IMR-90 (cell line): ENCODE results near the gene PIAS2. TPM values are rescaled to one million over a fixed set of nuclear protein-coding genes. Genes with fewer than 3 reads are reported as not detected.

Experiments
- ATAC-seq: fragments of 200-7000 bp; cut with Tn5 transposase; 2 replicates; pipeline ENCODE4 v1.9.1; 2020; ENCODE audit warnings: low read depth, mild to moderate bottlenecking, moderate library complexity
- BruUV-seq: library from RNA; stranded (reverse); fragments of 400-500 nt; replicated peaks from 2 replicates; lab custom pipeline; 2021; lab: Mats Ljungman, UMichigan
- CTCF ChIA-PET: fragments of 300-600 bp; formaldehyde crosslinking; extraction: SDS; loops from one replicate; lab custom pipeline; 2021; ENCODE audit warnings: antibody characterized with exemption; lab: Yijun Ruan, JAX
- POLR2A ChIA-PET: fragments of 300-600 bp; sonication (Branson Sonifier 250); formaldehyde crosslinking; loops from one replicate; lab custom pipeline; 2022; ENCODE audit warnings: antibody characterized with exemption; ENCODE audit not compliant: unreplicated experiment; lab: Charles Lee
- DNase-seq: peaks from one replicate; pipeline ENCODE4 v3.0.0; 2013
- H2AFZ ChIP-seq: replicated peaks from 2 replicates; pipeline ENCODE3; 2013; ENCODE audit warnings: low read length, mild to moderate bottlenecking; ENCODE audit not compliant: poor library complexity
- H2AK5ac ChIP-seq: 2 replicates; pipeline ENCODE4 v1.6.1; 2013; ENCODE audit warnings: low read depth, low read length, inconsistent platforms
- H2AK9ac ChIP-seq: replicated peaks from 2 replicates; pipeline ENCODE3; 2013; ENCODE audit warnings: mild to moderate bottlenecking, low read depth, low read length, moderate library complexity; ENCODE audit not compliant: poor library complexity
- H2BK120ac ChIP-seq: 2 replicates; pipeline ENCODE4 v1.6.1; 2013; ENCODE audit warnings: low read depth, low read length, inconsistent platforms
- H2BK15ac ChIP-seq: 3 replicates; pipeline ENCODE4 v1.6.1; 2013; ENCODE audit warnings: low read depth, low read length, inconsistent platforms
- H2BK20ac ChIP-seq: 2 replicates; pipeline ENCODE4 v1.6.1; 2013; ENCODE audit warnings: low read depth, mild to moderate bottlenecking, inconsistent platforms, low read length, moderate library complexity
- H2BK5ac ChIP-seq: 2 replicates; pipeline ENCODE4 v1.6.1; 2013; ENCODE audit warnings: mild to moderate bottlenecking, low read depth, low read length, inconsistent platforms; ENCODE audit not compliant: poor library complexity, severe bottlenecking
- H3K14ac ChIP-seq: replicated peaks from 2 replicates; pipeline ENCODE4 v1.6.1; 2013; ENCODE audit warnings: low read depth, low read length, inconsistent platforms
- H3K18ac ChIP-seq: 2 replicates; pipeline ENCODE4 v1.6.1; 2013; ENCODE audit warnings: low read depth, low read length, control low read depth
- H3K23ac ChIP-seq: 2 replicates; pipeline ENCODE4 v1.6.1; 2013; ENCODE audit warnings: low read depth, low read length, inconsistent platforms
- H3K27ac ChIP-seq: 2 replicates; pipeline ENCODE4 v1.5.1; 2013; ENCODE audit warnings: mild to moderate bottlenecking, control low read depth, low read length; ENCODE audit not compliant: insufficient read depth
- H3K27me3 ChIP-seq: 2 replicates; pipeline ENCODE4 v1.6.1; 2013; ENCODE audit warnings: low read length; ENCODE audit not compliant: control insufficient read depth, insufficient read depth
- H3K36me3 ChIP-seq: 2 replicates; pipeline ENCODE4 v1.6.1; 2013; ENCODE audit warnings: low read length, mixed read lengths; ENCODE audit not compliant: control insufficient read depth, insufficient read depth
- H3K4ac ChIP-seq: 2 replicates; pipeline ENCODE4 v1.6.1; 2013; ENCODE audit warnings: low read depth, low read length, inconsistent platforms
- H3K4me1 ChIP-seq: 2 replicates; pipeline ENCODE4 v1.6.1; 2013; ENCODE audit warnings: low read length, mixed read lengths; ENCODE audit not compliant: control insufficient read depth, insufficient read depth
- H3K4me2 ChIP-seq: 2 replicates; pipeline ENCODE4 v1.6.1; 2013; ENCODE audit warnings: low read depth, mild to moderate bottlenecking, control low read depth, low read length, moderate library complexity
- H3K4me3 ChIP-seq: 2 replicates; pipeline ENCODE4 v1.5.1; 2013; ENCODE audit warnings: low read depth, mild to moderate bottlenecking, control low read depth, low read length, moderate library complexity; ENCODE audit not compliant: insufficient read depth
- H3K56ac ChIP-seq: 2 replicates; pipeline ENCODE4 v1.6.1; 2013; ENCODE audit warnings: low read length, inconsistent platforms; ENCODE audit not compliant: insufficient read depth; ENCODE audit errors: extremely low read depth
- H3K79me1 ChIP-seq, 2 experiments: 2 replicates each; pipeline ENCODE4 v1.6.1; 2013; ENCODE audit warnings: low read length in 2 of 2, inconsistent platforms in 1 of 2, low read depth in 1 of 2
- H3K9ac ChIP-seq: 2 replicates; pipeline ENCODE4 v1.6.1; 2013; ENCODE audit warnings: low read depth, low read length, control low read depth
- H3K9me1 ChIP-seq: 2 replicates; pipeline ENCODE4 v1.6.1; 2013; ENCODE audit warnings: low read length, inconsistent platforms; ENCODE audit not compliant: insufficient read depth
- H3K9me3 ChIP-seq: 2 replicates; pipeline ENCODE4 v1.6.1; 2013; ENCODE audit warnings: low read length; ENCODE audit not compliant: control insufficient read depth, insufficient read depth
- H4K20me1 ChIP-seq: 2 replicates; pipeline ENCODE4 v1.6.1; 2013; ENCODE audit warnings: low read length, inconsistent platforms; ENCODE audit not compliant: insufficient read depth
- H4K5ac ChIP-seq: 2 replicates; pipeline ENCODE4 v1.6.1; 2013; ENCODE audit warnings: mild to moderate bottlenecking, low read depth, low read length, control low read depth
- H4K8ac ChIP-seq, 2 experiments: 2 replicates each; pipeline ENCODE4 v1.6.1; 2013; ENCODE audit warnings: low read depth in 2 of 2, low read length in 2 of 2, control low read depth in 1 of 2, inconsistent platforms in 1 of 2
- H4K91ac ChIP-seq: 2 replicates; pipeline ENCODE4 v1.6.1; 2013; ENCODE audit warnings: low read depth, low read length, inconsistent platforms; ENCODE audit not compliant: insufficient read depth
- BHLHE40 ChIP-seq: fragments of 150-350 bp; IDR thresholded peaks from 2 replicates; pipeline ENCODE4 v1.6.1; 2016; ENCODE audit warnings: mild to moderate bottlenecking, low read depth, low read length
- CEBPB ChIP-seq: IDR thresholded peaks from 2 replicates; pipeline ENCODE4 v1.6.1; 2012; ENCODE audit warnings: low read depth, low read length, improper control_type of control experiment
- CHD1 ChIP-seq: IDR thresholded peaks from 2 replicates; pipeline ENCODE4 v1.6.1; 2012; ENCODE audit warnings: low read depth, low read length, improper control_type of control experiment
- FOS ChIP-seq: fragments of 150-350 bp; IDR thresholded peaks from 2 replicates; pipeline ENCODE4 v1.6.1; 2016; ENCODE audit warnings: low read depth, low read length
- MAFK ChIP-seq: IDR thresholded peaks from 2 replicates; pipeline ENCODE4 v1.6.1; 2012; ENCODE audit warnings: low read depth, low read length, improper control_type of control experiment
- MAZ ChIP-seq: IDR thresholded peaks from 2 replicates; pipeline ENCODE4 v1.6.1; 2012; ENCODE audit warnings: low read depth, mild to moderate bottlenecking, low read length, improper control_type of control experiment, moderate library complexity, borderline replicate concordance
- MXI1 ChIP-seq: IDR thresholded peaks from 2 replicates; pipeline ENCODE4 v1.6.1; 2012; ENCODE audit warnings: low read depth, mild to moderate bottlenecking, low read length, moderate library complexity, borderline replicate concordance
- NFE2L2 ChIP-seq: fragments of 150-350 bp; IDR thresholded peaks from 2 replicates; pipeline ENCODE4 v1.6.1; 2016; ENCODE audit warnings: low read depth, mild to moderate bottlenecking, low read length
- POLR2A ChIP-seq: IDR thresholded peaks from 2 replicates; pipeline ENCODE4 v1.6.1; 2012; ENCODE audit warnings: mild to moderate bottlenecking, low read depth, low read length
- RAD21 ChIP-seq: IDR thresholded peaks from 2 replicates; pipeline ENCODE4 v1.6.1; 2012; ENCODE audit warnings: low read length, improper control_type of control experiment
- RCOR1 ChIP-seq: IDR thresholded peaks from 2 replicates; pipeline ENCODE4 v1.6.1; 2012; ENCODE audit warnings: mild to moderate bottlenecking, low read length, improper control_type of control experiment; ENCODE audit not compliant: insufficient replicate concordance
- RFX5 ChIP-seq: IDR thresholded peaks from 2 replicates; pipeline ENCODE4 v1.8.0; 2012; ENCODE audit warnings: low read depth, mild to moderate bottlenecking, low read length, moderate library complexity
- SMC3 ChIP-seq: fragments of 150-350 bp; IDR thresholded peaks from 2 replicates; pipeline ENCODE4 v1.6.1; 2016; ENCODE audit warnings: low read depth, mild to moderate bottlenecking, antibody characterized with exemption, low read length, moderate library complexity
- WGBS, 2 experiments: methylation state at CpG; one replicate each; pipeline versions ENCODE4 v1.1.5 to v1.1.7; 2013; ENCODE audit warnings: missing lambda C conversion rate in 2 of 2; ENCODE audit not compliant: insufficient read length in 1 of 2; ENCODE audit errors: extremely low coverage in 2 of 2; 5-methylcytosine and 5-hydroxymethylcytosine counted together
- dilution Hi-C: fragments of 300-500 bp; cut with HindIII; formaldehyde crosslinking; loops from one replicate; pipeline ENCODE4 v1.14.3; 2018; ENCODE audit warnings: low sequenced_read_pairs; ENCODE audit not compliant: unreplicated experiment
- in situ Hi-C: fragments of 300-500 bp; cut with MboI; formaldehyde crosslinking; loops from 3 replicates; pipeline ENCODE4 v1.14.3; 2019; ENCODE audit warnings: low sequenced_read_pairs, inconsistent platforms, mixed read lengths
- intact Hi-C: fragments of 100-400 bp; cut with micrococcal nuclease; formaldehyde crosslinking; loops from 2 replicates; pipeline ENCODE4 v1.10.0; 2022
- polyA plus RNA-seq, 3 experiments: library from polyadenylated mRNA; depleted of rRNA; stranded (reverse); fragments of >200 nt; gene quantifications; 2 replicates each; pipeline ENCODE4 v1.2.3, GENCODE V29; 2012; ENCODE audit warnings: low replicate concordance in 1 of 3
- total RNA-seq: library from RNA; depleted of rRNA; stranded (reverse); fragments of >200 nt; gene quantifications from 2 replicates; pipeline ENCODE4 v1.2.3, GENCODE V29; 2012
- TF ChIP-seq, protein P1 (sequence below): fragments of 150-350 bp; IDR thresholded peaks from 2 replicates; pipeline ENCODE4 v1.6.1; 2016; ENCODE audit warnings: low read depth, mild to moderate bottlenecking, low read length, moderate library complexity, borderline replicate concordance
- TF ChIP-seq, protein P2 (sequence below): conservative IDR thresholded peaks from 2 replicates; pipeline ENCODE4 v1.5.1; 2012; ENCODE audit warnings: mild to moderate bottlenecking, low read depth, low read length, improper control_type of control experiment
- TF ChIP-seq, protein P3 (sequence below): fragments of 150-350 bp; IDR thresholded peaks from 2 replicates; pipeline ENCODE4 v1.6.1; 2017; ENCODE audit warnings: mild to moderate bottlenecking, antibody characterized with exemption, low read length, low read depth

PIAS2 gene
- total and polyA plus RNA-seq, 2 of the 4 experiments (the other 2 are of a cell fraction): 15.1 to 28.9 TPM

DNA sequence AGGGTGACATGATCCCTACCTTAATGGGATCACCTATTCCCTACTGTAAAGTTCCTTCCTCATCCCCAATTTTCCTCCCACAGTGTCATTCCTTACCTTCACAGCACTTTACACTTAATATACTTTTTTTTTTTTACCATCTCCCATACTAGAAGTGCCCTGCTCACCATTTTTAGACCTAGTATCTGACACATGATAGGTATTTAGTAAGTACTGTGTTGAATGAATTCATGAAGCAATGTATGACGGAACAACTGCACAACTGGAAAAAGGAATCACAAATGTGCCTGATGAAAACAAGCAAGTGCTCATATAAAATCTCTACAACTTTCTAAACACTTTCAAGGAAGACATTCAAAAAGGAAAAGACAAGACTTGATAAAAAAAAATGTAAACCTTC lies 83.4 kb downstream of the PIAS2 start:
- in situ Hi-C loops: no loop called here
- Histone ChIP-seq H3K9me1 (no peaks in the 10 kb centered on the region), H3K79me1 (peaks cover 0 to 2% of the 10 kb centered on the region in 2 experiments; a peak in 1 of 4 replicates), H2BK120ac (no peak overlapping the region), H3K4me1 (no peaks in the 10 kb centered on the region), H3K27ac (no peak overlapping the region), H3K4me3 (no peak overlapping the region), H3K56ac (no peak overlapping the region), H4K5ac (no peak overlapping the region), H4K8ac (no peak overlapping the region), H3K4ac (no peak overlapping the region), H3K23ac (no peak overlapping the region), H2BK5ac (no peak overlapping the region), H3K36me3 (no peaks in the 10 kb centered on the region), H2AFZ (no peak overlapping the region), H3K14ac (no peak overlapping the region), H4K20me1 (no peaks in the 10 kb centered on the region), H2AK5ac (no peak overlapping the region), H3K9ac (no peak overlapping the region), H3K27me3 (no peaks in the 10 kb centered on the region), H3K4me2 (no peak overlapping the region), H3K18ac (no peak overlapping the region), H4K91ac (no peak overlapping the region), H3K9me3 (no peaks in the 10 kb centered on the region), H2BK15ac (no peak overlapping the region), H2AK9ac (no peak overlapping the region), H2BK20ac (no peak overlapping the region)
- DNase-seq (no peak), ATAC-seq (no peak)
- intact Hi-C loops: loop anchor here (2.0 kb wide), 1 partner anchor 15 kb away; no protein-coding TSS in a partner anchor
- TF ChIP-seq NFE2L2: no peak
- TF ChIP-seq, protein P1, sequence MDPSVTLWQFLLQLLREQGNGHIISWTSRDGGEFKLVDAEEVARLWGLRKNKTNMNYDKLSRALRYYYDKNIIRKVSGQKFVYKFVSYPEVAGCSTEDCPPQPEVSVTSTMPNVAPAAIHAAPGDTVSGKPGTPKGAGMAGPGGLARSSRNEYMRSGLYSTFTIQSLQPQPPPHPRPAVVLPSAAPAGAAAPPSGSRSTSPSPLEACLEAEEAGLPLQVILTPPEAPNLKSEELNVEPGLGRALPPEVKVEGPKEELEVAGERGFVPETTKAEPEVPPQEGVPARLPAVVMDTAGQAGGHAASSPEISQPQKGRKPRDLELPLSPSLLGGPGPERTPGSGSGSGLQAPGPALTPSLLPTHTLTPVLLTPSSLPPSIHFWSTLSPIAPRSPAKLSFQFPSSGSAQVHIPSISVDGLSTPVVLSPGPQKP: no peak
- TF ChIP-seq, protein P2, sequence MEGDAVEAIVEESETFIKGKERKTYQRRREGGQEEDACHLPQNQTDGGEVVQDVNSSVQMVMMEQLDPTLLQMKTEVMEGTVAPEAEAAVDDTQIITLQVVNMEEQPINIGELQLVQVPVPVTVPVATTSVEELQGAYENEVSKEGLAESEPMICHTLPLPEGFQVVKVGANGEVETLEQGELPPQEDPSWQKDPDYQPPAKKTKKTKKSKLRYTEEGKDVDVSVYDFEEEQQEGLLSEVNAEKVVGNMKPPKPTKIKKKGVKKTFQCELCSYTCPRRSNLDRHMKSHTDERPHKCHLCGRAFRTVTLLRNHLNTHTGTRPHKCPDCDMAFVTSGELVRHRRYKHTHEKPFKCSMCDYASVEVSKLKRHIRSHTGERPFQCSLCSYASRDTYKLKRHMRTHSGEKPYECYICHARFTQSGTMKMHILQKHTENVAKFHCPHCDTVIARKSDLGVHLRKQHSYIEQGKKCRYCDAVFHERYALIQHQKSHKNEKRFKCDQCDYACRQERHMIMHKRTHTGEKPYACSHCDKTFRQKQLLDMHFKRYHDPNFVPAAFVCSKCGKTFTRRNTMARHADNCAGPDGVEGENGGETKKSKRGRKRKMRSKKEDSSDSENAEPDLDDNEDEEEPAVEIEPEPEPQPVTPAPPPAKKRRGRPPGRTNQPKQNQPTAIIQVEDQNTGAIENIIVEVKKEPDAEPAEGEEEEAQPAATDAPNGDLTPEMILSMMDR: no peak
- TF ChIP-seq, protein P3, sequence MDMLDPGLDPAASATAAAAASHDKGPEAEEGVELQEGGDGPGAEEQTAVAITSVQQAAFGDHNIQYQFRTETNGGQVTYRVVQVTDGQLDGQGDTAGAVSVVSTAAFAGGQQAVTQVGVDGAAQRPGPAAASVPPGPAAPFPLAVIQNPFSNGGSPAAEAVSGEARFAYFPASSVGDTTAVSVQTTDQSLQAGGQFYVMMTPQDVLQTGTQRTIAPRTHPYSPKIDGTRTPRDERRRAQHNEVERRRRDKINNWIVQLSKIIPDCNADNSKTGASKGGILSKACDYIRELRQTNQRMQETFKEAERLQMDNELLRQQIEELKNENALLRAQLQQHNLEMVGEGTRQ: no peak
- no peak for TF ChIP-seq CEBPB
- TF ChIP-seq RFX5: no peak
- TF ChIP-seq MXI1: no peak
- no peak for TF ChIP-seq MAZ
- TF ChIP-seq MAFK: no peak
- no peak for TF ChIP-seq FOS
- no peak for TF ChIP-seq RAD21
- TF ChIP-seq BHLHE40: no peak
- TF ChIP-seq CHD1: no peak
- TF ChIP-seq POLR2A: no peak
- no peak for TF ChIP-seq RCOR1
- TF ChIP-seq SMC3: no peak
- ChIA-PET POLR2A (no interaction called here), CTCF (interaction anchor here (0.6 kb wide), 1 partner anchor 18 kb away, joined by 3 read pairs; no protein-coding TSS in a partner anchor)
- WGBS, 2 experiments: no CpG with 5 or more reads among the region's 1 CpG
- no TSS peak for BruUV-seq
- dilution Hi-C loops: no loop called here
